Activated T-helper 17 cell treated with anti-CD3 and anti-CD28 coated beads, Interleukin-2, amount 50 U/mL, for 72 hours (primary cell): ENCODE data around the gene DAD1. TPM values are rescaled to one million over a fixed set of nuclear protein-coding genes. Genes with fewer than 3 reads are reported as not detected.
"Not testable (repeated sequence)": the region's sequence is repeated elsewhere in the genome, so short reads cannot be mapped to it uniquely, and the experiment has no call there.

Experiments used
- ATAC-seq: fragments of 150-1000 bp; cut with Tn5 transposase; replicated peaks from 2 replicates; pipeline ENCODE4 v1.10.0; 2021; ENCODE audit warnings: mild to moderate bottlenecking, moderate library complexity
- H3K27ac Mint-ChIP-seq: one replicate; pipeline ENCODE4 v1.8.0; 2022; ENCODE audit warnings: mixed read lengths
- H3K27me3 Mint-ChIP-seq: one replicate; pipeline ENCODE4 v1.8.0; 2022; ENCODE audit warnings: mixed read lengths
- H3K36me3 Mint-ChIP-seq: one replicate; pipeline ENCODE4 v1.8.0; 2022; ENCODE audit warnings: low read depth, mild to moderate bottlenecking, mixed read lengths
- H3K4me1 Mint-ChIP-seq: one replicate; pipeline ENCODE4 v1.8.0; 2022; ENCODE audit warnings: mixed read lengths
- H3K4me3 Mint-ChIP-seq: one replicate; pipeline ENCODE4 v1.8.0; 2022; ENCODE audit warnings: mild to moderate bottlenecking, mixed read lengths
- H3K9me3 Mint-ChIP-seq: one replicate; pipeline ENCODE4 v1.8.0; 2022; ENCODE audit warnings: mixed read lengths
- total RNA-seq, 2 donors: library from RNA; stranded (reverse); gene quantifications; one replicate each; pipeline ENCODE4 v1.2.3, GENCODE V29; 2022

Gene DAD1
- total RNA-seq, 2 donors from 2014 or later: 218 to 229 TPM

- Mint-ChIP-seq H3K4me3 (peak overlapping the region; percentile 88), H3K27me3 (no peaks in the 10 kb centered on the region), H3K36me3 (peaks cover 100% of the 10 kb centered on the region), H3K9me3 (no peaks in the 10 kb centered on the region), H3K27ac (peak overlapping the region; percentile 99), H3K4me1 (peaks cover 72% of the 10 kb centered on the region)
- ATAC-seq: no peak
Observed at GRCh38 chr14:22547313-22547947, 41.6 kb downstream of the DAD1 start.

- no peak for ATAC-seq
- Mint-ChIP-seq H3K27me3 (no peaks in the 10 kb centered on the region), H3K4me3 (peak overlapping the region; percentile 88), H3K9me3 (no peaks in the 10 kb centered on the region), H3K4me1 (peaks cover 72% of the 10 kb centered on the region), H3K27ac (peak overlapping the region; percentile 99), H3K36me3 (peaks cover 100% of the 10 kb centered on the region)
Observed at GRCh38 chr14:22546722-22547071, 42.3 kb downstream of the DAD1 start.

- H3K9me3 Mint-ChIP-seq: no peaks in the 10 kb centered on the region
- H3K4me1 Mint-ChIP-seq: peaks cover 73% of the 10 kb centered on the region
- H3K27me3 Mint-ChIP-seq: no peaks in the 10 kb centered on the region
- H3K27ac Mint-ChIP-seq: peak overlapping the region; percentile 99
- H3K4me3 Mint-ChIP-seq: peak overlapping the region; percentile 88
- peaks cover 100% of the 10 kb centered on the region for H3K36me3 Mint-ChIP-seq
- ATAC-seq: no peak
Observed at GRCh38 chr14:22545842-22546721, 42.9 kb downstream of the DAD1 start.

- Mint-ChIP-seq H3K36me3 (peaks cover 100% of the 10 kb centered on the region), H3K4me1 (peaks cover 73% of the 10 kb centered on the region), H3K9me3 (no peaks in the 10 kb centered on the region), H3K27ac (peak overlapping the region; percentile 99), H3K27me3 (no peaks in the 10 kb centered on the region), H3K4me3 (peak overlapping the region; percentile 88)
- ATAC-seq: no peak
Observed at GRCh38 chr14:22544881-22545420, 44.1 kb downstream of the DAD1 start.

GRCh38 chr14:22544406-22544805 is 44.6 kb downstream of the DAD1 start:
- Mint-ChIP-seq H3K9me3 (no peaks in the 10 kb centered on the region), H3K4me3 (peak overlapping the region; percentile 88), H3K27me3 (no peaks in the 10 kb centered on the region), H3K36me3 (peaks cover 100% of the 10 kb centered on the region), H3K4me1 (peaks cover 73% of the 10 kb centered on the region), H3K27ac (peak overlapping the region; percentile 99)
- no peak for ATAC-seq

- not testable (repeated sequence) for H3K27me3 Mint-ChIP-seq, H3K9me3 Mint-ChIP-seq
- Mint-ChIP-seq H3K27ac (peak overlapping the region; percentile 99), H3K36me3 (peaks cover 100% of the 10 kb centered on the region), H3K4me1 (peaks cover 73% of the 10 kb centered on the region), H3K4me3 (peak overlapping the region; percentile 88)
- peak; percentile 22 for ATAC-seq
Observed at GRCh38 chr14:22543570-22544357, 45.3 kb downstream of the DAD1 start.

GRCh38 chr14:22542360-22542759 is 46.7 kb downstream of the DAD1 start:
- Mint-ChIP-seq H3K4me3 (peak overlapping the region; percentile 88), H3K36me3 (peaks cover 100% of the 10 kb centered on the region), H3K4me1 (peaks cover 77% of the 10 kb centered on the region), H3K27me3 (no peaks in the 10 kb centered on the region), H3K27ac (peak overlapping the region; percentile 99), H3K9me3 (no peaks in the 10 kb centered on the region)
- ATAC-seq: no peak

GRCh38 chr14:22541721-22542120 is 47.3 kb downstream of the DAD1 start:
- Mint-ChIP-seq H3K27me3 (no peaks in the 10 kb centered on the region), H3K4me1 (peaks cover 82% of the 10 kb centered on the region), H3K9me3 (no peaks in the 10 kb centered on the region), H3K36me3 (peaks cover 100% of the 10 kb centered on the region), H3K4me3 (peak overlapping the region; percentile 88), H3K27ac (peak overlapping the region; percentile 99)
- ATAC-seq: no peak

GRCh38 chr14:22540811-22541360 is 48.1 kb downstream of the DAD1 start:
- H3K36me3 Mint-ChIP-seq: peaks cover 100% of the 10 kb centered on the region
- peak overlapping the region; percentile 99 for H3K27ac Mint-ChIP-seq
- H3K4me1 Mint-ChIP-seq: peaks cover 87% of the 10 kb centered on the region
- peak overlapping the region; percentile 88 for H3K4me3 Mint-ChIP-seq
- ATAC-seq: peak; percentile 9
- H3K9me3 Mint-ChIP-seq: no peaks in the 10 kb centered on the region
- no peaks in the 10 kb centered on the region for H3K27me3 Mint-ChIP-seq

GRCh38 chr14:22540293-22540692 is 48.7 kb downstream of the DAD1 start:
- Mint-ChIP-seq H3K36me3 (peaks cover 100% of the 10 kb centered on the region), H3K4me1 (peaks cover 81% of the 10 kb centered on the region), H3K27me3 (no peaks in the 10 kb centered on the region), H3K27ac (peak overlapping the region; percentile 99), H3K4me3 (peak overlapping the region; percentile 88), H3K9me3 (no peaks in the 10 kb centered on the region)
- no peak for ATAC-seq

- Mint-ChIP-seq H3K9me3 (no peaks in the 10 kb centered on the region), H3K27me3 (no peaks in the 10 kb centered on the region), H3K27ac (peak overlapping the region; percentile 99), H3K4me3 (peak overlapping the region; percentile 88), H3K4me1 (peaks cover 78% of the 10 kb centered on the region), H3K36me3 (peaks cover 100% of the 10 kb centered on the region)
- ATAC-seq: peak; percentile 21
Observed at GRCh38 chr14:22539831-22540230, 49.2 kb downstream of the DAD1 start.

GRCh38 chr14:22538671-22539228 is 50.3 kb downstream of the DAD1 start:
- Mint-ChIP-seq H3K4me3 (peak overlapping the region; percentile 88), H3K36me3 (peaks cover 100% of the 10 kb centered on the region), H3K27me3 (no peaks in the 10 kb centered on the region), H3K4me1 (peaks cover 74% of the 10 kb centered on the region), H3K27ac (peak overlapping the region; percentile 99), H3K9me3 (no peaks in the 10 kb centered on the region)
- ATAC-seq: no peak

- peak overlapping the region; percentile 99 for H3K27ac Mint-ChIP-seq
- no peak for ATAC-seq
Observed at GRCh38 chr14:22537436-22538310, 51.4 kb downstream of the DAD1 start.

More at GRCh38 chr14:22537436-22538310, 51.4 kb downstream of the DAD1 start:
- Mint-ChIP-seq H3K36me3 (peaks cover 100% of the 10 kb centered on the region), H3K4me1 (peaks cover 75% of the 10 kb centered on the region), H3K4me3 (peak overlapping the region; percentile 88), H3K27me3 (no peaks in the 10 kb centered on the region), H3K9me3 (no peaks in the 10 kb centered on the region)
